HG02623 (cell line): ENCODE measurements around the gene NAALADL1.
"Not testable (repeated sequence)": the region's sequence is repeated elsewhere in the genome, so short reads cannot be mapped to it uniquely, and the experiment has no call there.

Source experiments
- ATAC-seq: cut with Tn5 transposase; IDR thresholded peaks from one replicate; pipeline ENCODE4 v1.9.1; 2021; ENCODE audit warnings: moderate library complexity; ENCODE audit not compliant: unreplicated experiment

The NAALADL1 gene

DNA sequence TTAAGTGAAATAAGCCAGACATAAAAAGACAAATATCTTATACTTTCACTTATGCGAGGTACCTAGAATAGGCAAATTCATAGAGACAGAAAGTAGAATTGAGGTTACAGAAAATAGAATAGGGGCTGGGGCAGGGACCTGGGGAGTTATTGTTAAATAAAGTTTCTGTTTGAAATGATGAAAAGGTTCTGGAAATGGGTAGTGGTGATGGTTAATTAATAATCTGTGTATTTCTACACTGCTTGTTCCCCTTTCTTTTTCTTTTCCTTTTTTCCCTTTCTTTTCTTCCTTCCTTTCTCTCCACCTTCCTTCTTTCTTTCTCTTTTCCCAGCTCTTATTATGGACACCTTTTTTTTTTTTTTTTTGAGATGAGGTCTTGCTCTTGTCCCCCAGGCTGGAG is 2.8 kb downstream of the NAALADL1 start:
- ATAC-seq = no peak

DNA sequence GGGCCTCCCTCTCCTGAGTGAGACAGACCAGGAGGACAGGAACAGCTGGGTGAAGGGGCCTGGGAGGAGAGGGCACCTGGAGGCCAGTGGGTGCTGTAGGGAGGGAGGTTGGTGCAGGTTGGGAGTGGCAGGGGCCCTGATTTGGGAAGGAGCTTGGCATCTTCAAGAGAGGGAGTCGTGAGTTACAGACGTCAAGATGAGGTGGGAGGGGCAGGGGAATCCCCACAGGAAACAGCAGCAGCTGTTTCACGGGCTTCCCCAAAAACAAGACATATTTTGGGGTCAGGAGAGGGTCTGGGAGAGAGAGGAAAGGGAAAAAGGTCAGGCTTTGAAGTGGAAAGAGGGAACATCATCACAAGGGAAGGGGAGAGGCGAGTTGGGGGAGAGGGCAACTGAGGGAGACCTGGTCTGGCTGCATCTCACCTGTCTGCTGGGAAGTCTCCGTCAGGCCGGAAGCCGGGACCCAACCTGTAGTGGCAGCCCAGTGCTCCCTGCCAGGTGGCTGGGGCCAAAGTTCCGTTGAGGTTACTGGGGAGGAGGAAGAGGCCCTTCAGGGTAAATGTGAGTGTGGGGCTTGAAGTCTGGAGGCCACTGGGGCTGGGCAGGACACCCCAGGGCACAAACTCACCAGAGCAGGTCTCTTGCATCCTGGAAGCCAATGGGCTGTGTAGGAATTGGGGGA is 4.4 kb downstream of the NAALADL1 start:
- no peak for ATAC-seq

DNA sequence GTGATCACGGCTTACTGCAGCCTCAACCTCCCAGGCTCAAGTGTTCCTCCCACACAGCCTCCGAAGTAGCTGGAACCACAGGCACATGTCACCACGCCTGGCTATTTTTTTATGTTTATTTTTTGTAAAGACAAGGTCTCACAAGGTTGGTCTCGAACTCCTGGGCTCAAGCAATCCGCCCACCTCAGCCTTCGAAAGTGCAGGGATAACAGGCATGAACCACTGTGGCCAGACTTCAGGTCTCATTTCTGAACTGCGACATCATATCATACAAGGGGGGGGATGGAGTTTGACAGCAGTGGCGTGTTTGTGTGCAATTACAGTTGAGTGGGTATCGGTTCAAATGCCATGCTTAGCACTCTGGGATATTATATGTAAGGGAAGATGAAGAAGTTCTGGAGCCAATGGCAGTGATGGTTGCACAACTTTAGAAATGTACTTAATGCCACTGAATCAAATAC is 6.9 kb downstream of the NAALADL1 start:
- ATAC-seq = no peak

DNA sequence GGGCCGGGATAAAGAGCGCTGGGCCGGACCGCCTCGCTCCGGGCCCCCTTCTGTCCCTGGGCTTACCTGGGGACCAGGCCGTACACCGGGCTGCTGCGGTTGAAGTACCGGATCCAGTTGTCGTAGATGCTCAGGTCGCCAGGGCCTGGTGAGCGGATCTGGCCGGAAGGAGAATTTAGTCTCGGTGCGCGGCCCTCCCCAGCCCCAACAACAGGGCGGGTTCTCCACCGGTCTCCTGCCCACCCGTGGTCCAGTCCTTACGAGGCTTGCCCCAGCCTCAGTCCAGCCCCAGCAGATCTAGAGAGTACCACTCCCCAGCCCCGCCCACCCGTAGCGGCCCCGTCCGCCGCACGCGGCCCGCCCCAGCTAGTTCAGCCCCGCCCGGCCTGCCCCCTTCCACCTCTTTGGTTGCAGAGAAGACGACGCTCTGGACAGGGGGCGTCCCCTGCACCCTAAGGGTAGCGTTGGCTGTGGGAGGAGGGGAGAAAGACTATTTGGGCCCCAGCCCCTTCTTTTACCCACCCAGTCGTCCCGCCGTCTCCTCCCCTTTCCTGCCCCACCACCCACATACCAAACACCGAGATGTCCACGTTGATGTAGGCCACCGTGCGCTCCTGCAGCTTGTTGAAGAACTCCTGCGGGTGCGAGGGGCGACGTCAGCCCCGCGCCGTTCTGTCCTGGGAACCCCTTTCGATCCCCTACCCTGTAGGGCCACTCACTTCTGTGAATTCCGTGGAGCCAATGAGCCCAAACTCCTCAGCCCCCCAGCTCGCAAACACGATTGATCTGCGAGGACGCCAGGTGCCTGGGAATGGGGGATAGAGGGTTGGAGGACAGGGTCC is 10.6 kb downstream of the NAALADL1 start:
- no peak for ATAC-seq

DNA sequence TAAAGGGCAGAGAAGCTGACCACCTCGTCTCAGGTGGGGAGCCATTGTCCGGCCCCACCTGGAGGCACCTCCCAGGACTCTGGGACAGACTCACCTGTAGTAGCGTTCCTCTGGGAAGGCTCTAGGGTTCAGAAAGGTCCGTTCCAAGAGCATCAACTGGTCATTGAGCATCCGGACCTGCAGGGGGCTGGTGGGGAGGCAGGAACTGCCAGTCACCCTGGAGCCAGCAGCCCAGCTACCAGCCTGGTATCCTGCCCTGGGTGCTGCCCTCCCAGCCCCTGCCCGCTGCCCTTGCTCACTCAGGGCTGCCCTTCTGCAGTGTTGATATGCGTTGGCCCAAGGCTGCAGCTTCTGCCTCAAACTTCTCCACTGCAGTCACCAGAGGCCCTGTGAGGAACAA is 12.6 kb downstream of the NAALADL1 start:
- ATAC-seq = no peak

DNA sequence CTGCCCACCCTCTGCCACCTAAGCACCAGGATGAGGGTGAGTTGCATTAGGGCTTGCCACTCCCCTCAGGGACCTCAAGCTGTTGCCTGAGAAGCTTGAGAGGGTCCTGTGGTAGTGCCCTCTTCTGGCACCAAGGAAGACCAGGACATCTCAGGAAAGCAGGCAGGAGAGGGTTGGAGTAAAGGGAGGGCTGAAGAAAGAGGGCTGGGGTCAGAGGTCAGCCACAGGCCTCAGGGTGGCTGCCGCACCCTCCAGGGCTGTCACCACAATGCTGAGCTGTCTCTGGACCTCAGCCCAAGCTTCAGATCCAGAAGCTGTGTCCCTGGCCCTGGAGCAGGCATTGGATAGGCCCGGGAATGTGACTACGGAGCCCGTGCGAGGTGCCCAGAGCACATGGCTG is 13.3 kb downstream of the NAALADL1 start:
- no peak for ATAC-seq

DNA sequence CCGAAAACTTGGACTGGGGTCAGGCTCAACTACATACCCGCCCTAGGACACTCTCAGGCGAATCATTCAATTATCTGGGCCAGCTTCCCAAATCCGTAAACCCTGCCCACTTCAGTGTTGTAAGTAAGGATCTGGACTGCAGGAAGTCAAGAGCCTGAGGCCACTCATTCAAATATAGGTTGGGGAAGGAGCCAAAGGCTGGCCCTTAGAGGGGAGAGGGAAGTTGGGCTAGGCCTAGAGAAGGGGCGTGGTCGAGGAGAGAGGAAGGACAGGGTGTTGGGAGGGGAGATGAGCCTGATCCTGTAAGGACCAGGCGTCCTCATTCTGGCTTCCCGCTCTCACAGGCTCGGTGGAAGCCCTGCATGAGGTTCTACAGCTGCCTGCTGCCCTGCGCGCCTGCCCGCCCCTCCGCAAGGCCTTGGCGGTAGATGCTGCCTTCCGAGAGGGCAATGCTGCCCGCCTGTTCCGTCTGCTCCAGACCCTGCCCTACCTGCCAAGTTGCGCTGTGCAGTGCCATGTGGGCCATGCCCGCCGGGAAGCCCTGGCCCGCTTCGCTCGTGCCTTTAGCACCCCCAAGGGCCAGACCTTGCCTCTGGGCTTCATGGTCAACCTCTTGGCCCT is 14.4 kb downstream of the NAALADL1 start:
- no peak for ATAC-seq

DNA sequence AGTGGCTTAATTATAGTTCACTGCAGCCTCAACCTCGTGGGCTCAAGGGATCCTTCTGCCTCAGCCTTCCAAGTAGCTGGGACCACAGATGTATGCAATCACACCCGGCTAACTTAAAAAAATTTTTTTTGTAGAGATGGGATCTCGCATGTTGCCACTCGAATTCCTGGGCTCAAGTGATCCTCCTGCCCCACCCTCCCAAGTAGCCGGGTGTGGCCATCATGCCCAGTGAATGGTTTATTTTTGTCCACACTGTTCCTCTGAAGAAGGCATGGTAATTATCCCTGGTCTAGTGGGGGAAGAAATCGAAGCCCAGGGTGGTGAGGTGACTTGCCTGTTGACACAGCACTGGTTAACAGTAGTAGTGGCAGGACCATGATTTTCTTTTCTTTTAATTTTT is 15.5 kb downstream of the NAALADL1 start:
- ATAC-seq = no peak

DNA sequence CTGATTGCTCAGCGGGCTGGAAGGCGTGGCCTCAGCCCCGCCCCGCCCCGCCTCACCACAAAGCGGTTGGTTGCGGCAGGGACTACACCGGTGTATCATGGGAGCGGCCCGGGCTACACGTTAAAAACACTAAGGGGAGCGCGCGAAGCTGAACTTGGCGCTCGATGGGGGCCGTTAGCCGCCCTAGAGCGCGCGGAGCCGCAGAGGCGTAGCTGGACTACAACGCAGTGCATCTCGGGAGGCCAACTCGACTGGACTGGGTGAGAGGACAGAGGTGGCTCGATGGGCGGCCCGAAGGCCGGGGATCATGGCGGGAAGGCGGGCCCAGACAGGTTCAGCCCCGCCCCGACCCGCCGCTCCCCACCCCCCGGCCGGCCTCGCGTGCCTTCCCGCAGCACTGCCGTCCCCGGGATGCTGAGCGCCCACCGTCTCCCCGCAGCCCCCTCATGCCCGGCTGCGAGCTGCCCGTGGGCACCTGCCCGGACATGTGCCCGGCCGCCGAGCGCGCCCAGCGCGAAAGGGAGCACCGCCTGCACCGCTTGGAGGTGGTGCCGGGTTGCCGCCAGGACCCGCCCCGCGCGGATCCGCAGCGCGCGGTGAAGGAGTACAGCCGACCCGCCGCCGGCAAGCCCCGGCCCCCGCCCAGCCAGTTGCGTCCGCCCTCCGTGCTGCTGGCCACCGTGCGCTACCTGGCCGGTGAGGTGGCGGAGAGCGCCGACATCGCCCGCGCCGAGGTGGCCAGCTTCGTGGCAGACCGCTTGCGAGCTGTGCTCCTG is 17.3 kb downstream of the NAALADL1 start, which contains the start of gene SAC3D1:
Gene SAC3D1 (plus strand): TSS at position 364 of the 776 bp plus-strand sequence. CDS start 83 bp downstream, at position 447.
- peak; percentile 87 for ATAC-seq

DNA sequence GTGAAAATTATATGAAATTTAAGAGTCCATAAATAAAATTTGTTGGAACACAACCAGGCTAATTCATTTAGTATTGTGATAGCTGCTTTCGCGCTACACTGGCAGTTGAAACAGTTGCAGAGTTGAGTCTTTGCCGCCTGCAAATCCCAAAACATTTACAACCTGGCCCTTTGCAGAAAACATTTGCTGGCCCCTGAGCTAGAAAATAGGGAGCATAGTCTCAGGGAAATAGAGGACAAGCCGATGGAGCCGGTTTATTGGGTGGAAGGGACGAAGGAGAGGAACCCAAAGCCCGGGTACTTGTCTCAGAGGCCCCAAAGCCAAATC is 17.9 kb downstream of the NAALADL1 start:
- no peak for ATAC-seq

DNA sequence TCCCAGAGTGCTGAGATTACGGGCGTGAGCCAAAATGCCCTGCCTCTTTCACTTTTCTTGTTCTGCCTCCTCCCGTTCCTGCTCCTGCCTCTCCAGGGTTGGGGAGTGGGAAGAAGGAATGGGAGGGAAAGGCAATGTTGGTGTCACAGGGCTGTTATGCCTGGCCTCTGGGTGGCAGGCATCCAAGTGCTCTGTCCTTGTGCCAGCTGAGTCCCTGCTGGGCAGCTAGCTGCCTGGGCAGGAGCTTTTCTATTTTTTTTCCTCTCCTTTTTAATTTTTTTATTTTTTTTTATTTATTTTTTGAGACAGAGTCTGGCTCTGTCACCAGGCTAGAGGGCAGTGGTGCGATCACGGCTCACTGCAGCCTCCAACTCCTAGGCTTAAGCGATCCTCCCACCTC is 21.4 kb downstream of the NAALADL1 start:
- ATAC-seq = no peak

DNA sequence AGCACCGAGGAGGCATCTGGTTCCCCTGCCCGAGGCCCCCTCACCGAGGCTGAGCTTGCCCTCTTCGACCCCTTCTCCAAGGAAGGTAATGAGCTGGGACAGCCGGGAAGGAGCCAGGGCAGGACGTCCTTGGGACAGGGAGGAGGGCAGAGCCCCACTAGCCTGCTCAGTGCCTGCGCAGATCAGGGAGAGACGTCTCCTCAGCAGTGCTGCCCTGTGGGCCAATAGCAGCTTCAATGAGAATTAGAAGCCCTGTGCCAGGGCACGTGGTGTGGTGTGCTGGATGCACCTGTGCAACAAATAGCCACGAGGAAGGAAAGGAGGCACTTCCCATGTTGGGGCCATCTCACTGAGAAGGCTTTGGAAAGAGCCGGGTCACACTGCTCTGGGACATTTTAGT is 22.8 kb downstream of the NAALADL1 start:
- ATAC-seq = no peak

DNA sequence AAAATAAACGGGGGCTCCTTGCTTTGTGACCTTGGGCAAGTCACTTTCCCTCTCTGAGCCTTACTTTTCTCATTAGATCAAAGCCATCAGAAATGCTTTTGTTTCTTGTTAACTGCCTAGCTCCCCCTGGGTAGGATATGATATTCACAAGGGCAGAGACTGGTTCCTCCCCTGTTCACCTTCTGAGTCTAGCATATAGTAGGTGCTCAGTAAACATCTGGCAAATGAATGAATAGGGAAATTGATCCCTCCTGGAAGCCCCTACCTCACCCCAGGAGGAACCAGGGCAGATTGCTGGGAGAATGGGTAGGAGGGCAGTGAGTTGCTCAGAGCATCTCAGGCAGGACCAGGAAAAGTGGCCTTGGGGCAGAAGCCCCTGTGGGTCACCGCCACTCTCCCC is 23.9 kb downstream of the NAALADL1 start:
- ATAC-seq = no peak

DNA sequence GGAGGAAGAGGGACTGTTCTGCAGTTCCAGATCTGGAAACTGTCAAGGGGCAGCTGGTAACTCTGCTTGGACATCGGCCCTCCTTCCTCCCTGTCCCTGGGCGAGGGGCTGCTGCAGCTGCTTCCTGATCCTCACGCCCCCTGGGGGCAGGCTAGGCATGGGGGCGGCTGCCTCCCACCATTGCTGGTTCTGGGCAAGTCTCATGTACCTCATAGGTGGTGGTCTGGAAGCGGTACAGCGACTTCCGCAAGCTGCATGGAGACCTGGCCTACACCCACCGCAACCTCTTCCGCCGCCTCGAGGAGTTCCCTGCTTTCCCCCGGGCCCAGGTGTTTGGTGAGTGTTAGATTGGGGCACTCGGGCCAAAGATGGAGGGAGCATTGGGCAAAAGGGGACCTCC is 26.1 kb downstream of the NAALADL1 start:
- ATAC-seq = no peak

DNA sequence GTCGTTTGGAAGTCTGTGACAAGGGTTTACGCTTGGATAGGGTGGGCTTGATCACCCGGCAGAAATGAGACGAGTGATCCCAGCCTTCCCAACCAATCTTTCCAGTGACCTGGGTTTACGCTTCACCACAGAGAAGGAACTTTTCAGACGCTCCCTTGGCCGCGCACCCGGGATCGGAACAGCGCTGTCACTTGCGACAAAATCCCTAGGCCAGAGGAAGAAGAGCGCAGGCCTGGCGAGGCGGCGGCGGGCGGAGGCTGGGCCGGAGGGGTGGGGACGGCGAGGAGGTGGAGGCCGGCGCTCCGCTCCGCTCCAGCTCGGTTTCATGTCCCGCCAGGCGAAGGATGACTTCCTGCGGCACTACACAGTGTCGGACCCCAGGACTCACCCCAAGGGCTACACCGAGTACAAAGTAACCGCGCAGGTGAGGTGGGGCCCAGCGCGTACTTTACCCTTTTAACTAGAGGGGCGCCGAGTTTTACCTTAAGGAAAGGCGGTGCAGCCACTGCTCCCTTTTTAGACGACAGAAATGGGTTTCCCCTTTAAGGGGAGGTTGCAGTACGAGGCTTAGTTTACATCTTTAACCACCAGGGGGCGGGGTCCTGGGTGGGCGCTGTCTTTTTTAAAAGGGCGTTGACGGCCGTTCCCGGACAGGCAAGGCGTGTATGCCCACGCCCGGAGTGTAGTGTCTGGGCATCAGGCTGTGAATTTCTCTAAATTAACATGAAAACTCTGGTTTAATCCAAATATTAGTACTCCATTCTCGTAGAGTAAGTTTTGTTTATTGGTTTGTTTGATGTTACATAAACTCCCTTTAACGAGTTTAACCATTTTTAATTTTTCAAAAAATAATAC is 30.9 kb downstream of the NAALADL1 start, which contains the start of gene SNX15:
Gene SNX15 (plus strand): TSS at position 227 of the 855 bp plus-strand sequence. CDS start 99 bp downstream, at position 326.
- peak; percentile 78 for ATAC-seq

DNA sequence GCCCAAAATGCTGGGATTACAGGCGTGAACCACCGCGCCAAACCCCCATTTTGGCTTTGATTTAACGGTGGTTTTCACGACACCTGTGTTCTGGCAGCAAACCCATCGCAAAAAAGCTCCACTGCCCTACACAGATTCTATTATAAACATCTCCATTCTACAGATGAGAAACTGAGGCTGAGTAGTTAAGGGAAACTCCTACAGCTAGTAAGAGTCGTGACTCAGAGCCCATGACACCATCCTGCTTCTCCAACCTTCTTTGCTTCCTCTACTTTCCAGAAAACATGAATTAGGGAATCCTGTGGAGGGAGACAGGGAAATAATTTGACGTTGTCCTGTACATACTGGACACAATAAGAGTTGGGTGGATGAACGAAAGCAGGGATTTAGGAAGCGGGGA is 31.5 kb downstream of the NAALADL1 start:
- no peak for ATAC-seq

DNA sequence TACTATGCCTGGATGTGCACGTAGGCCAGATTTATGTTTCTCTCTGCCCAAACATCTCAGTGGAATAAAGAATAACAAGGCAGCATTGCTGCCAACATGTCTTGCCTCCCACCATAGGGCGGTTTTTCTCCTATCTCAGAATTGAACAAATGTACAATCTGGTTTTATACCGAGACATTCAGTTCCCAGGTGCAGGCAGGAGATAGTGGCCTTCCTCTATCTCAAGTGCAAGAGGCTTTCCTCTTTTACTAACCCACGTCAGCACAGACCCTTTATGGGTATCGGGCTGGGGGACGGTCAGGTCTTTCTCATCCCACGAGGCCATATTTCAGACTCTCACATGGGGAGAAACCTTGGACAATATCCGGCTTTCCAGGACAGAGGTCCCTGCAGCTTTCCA is 34.9 kb downstream of the NAALADL1 start:
- not testable (repeated sequence) for ATAC-seq

DNA sequence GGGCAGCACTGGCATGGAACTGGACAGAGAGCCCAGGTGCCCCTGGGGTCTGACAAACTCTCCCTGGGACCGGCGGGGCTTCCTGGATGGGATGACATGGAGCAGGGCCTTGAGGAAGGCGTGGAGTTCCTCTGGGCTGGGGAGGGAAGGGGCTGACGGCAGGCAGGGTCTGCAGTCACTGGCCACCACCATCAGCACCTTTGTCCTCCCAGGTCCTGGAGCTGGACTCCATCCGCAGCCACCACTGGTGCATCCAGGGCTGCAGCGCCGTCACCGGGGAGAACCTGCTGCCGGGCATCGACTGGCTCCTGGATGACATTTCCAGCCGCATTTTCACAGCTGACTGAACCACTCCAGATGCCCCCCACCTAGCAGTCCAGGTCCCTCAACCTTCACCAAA is 36.8 kb downstream of the NAALADL1 start:
- no peak for ATAC-seq

DNA sequence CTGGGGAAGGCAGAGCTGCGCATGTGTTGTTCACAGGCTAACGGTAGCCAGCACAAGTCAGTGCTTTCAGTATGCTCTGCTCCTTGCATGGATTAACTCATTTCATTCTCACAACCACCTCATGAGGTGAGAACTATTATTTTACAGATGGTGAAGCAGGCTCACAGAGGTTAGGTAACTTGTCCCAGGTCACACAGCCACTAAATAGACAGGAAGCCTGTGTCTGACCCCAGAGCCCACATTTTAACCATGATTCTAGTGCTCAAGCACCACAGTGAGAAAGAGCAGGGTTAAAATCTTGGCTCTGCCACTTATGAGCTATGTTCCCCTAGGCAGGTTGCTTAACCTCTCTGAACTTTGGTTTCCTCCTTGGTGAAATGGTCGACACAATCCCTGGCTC is 37.4 kb downstream of the NAALADL1 start:
- no peak for ATAC-seq

DNA sequence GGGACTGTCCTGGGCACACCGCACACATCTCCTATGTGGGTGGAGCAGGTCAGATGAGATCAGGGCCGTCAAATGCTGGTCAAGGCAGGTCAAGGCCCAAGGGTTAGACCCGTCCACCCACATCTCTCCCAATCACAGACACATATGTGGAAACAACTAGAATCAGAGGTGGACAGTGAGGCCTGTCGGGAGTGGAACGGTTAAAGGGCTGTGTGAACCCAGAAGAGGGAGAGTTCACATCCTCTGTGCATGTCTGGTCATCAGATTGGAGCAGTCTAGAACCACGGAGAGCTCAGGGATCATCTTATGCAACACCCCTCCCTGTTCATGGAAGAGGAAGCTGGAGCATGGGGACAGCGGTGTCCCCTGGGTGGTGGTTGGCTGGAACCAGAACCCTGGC is 38.5 kb downstream of the NAALADL1 start:
- no peak for ATAC-seq
